SU-DHL-6 (cell line): ENCODE measurements around the gene NELL2.

Experiments
- EZH2phosphoT487 ChIP-seq: fragments of 200-600 bp; sonication (generic), shearing (Covaris generic); conservative IDR thresholded peaks from 2 replicates; pipeline ENCODE4 v1.6.1; 2018; ENCODE audit warnings: mild to moderate bottlenecking, antibody characterized with exemption, low read length, moderate library complexity, mixed read lengths
- TF ChIP-seq, protein P1 (sequence below): fragments of 200-600 bp; sonication (generic); IDR thresholded peaks from one replicate; pipeline ENCODE4 v1.5.1; 2017; ENCODE audit warnings: antibody characterized with exemption, mild to moderate bottlenecking, low read length, moderate library complexity; ENCODE audit not compliant: insufficient read depth, poor library complexity, severe bottlenecking

DNA sequence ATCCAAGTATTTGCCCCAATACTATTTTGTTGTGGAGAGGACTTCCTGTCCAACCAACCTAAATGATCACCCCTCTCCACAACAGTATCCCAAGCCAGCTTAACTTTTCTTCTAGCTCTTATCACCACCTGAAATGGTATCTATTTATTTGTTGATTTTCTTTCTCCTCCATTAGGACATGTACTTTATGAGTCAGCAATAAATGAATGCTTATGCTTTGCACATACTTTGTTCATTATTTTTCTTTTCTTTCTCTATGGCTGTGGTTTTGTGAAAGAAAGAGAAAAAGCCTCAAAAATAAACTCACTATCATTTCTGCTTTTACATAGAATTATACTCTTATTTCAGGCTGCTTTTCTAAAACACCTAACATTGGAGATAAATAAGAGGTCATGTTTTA lies 371.3 kb downstream of the NELL2 start:
- TF ChIP-seq, protein P1, sequence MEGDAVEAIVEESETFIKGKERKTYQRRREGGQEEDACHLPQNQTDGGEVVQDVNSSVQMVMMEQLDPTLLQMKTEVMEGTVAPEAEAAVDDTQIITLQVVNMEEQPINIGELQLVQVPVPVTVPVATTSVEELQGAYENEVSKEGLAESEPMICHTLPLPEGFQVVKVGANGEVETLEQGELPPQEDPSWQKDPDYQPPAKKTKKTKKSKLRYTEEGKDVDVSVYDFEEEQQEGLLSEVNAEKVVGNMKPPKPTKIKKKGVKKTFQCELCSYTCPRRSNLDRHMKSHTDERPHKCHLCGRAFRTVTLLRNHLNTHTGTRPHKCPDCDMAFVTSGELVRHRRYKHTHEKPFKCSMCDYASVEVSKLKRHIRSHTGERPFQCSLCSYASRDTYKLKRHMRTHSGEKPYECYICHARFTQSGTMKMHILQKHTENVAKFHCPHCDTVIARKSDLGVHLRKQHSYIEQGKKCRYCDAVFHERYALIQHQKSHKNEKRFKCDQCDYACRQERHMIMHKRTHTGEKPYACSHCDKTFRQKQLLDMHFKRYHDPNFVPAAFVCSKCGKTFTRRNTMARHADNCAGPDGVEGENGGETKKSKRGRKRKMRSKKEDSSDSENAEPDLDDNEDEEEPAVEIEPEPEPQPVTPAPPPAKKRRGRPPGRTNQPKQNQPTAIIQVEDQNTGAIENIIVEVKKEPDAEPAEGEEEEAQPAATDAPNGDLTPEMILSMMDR = no peak
- TF ChIP-seq EZH2phosphoT487 = no peak
